Omental fat pad (tissue), 4 donors: ENCODE measurements around the gene ZNF521. TPM values are rescaled to one million over a fixed set of nuclear protein-coding genes. Genes with fewer than 3 reads are reported as not detected.

Source experiments
- ATAC-seq: fragments of 150-250 bp; one replicate; pipeline ENCODE4 v1.9.1; 2016; ENCODE audit warnings: mild to moderate bottlenecking, moderate library complexity; ENCODE audit not compliant: low FRiP score
- DNase-seq: peaks from one replicate; pipeline ENCODE4 v3.0.0-alpha.2; 2019; ENCODE audit warnings: low spot score
- CTCF ChIP-seq, 3 donors: fragments of 450-650 bp; IDR thresholded peaks; one replicate each; pipeline ENCODE4 v1.5.1; 2016 to 2017; ENCODE audit warnings: antibody characterized with exemption in 3 of 3, mild to moderate bottlenecking in 3 of 3, moderate library complexity in 2 of 3
- total RNA-seq, 4 donors: library from RNA; depleted of rRNA; stranded (reverse); fragments of >200 nt; gene quantifications; one replicate each; pipeline ENCODE4 v1.1.0, GENCODE V29; 2016

The ZNF521 gene
- total RNA-seq, 4 donors from 2014 or later = 15.0 to 79.9 (median 28.1) TPM

- no peak for DNase-seq
- no peak for TF ChIP-seq CTCF (IDR thresholded peaks at IDR 0.05)
- no peak for ATAC-seq
Measured at GRCh38 chr18:25262920-25263319, 89.0 kb downstream of the ZNF521 start.

- TF ChIP-seq CTCF (IDR thresholded peaks at IDR 0.05) = no peak
- DNase-seq (no peak), ATAC-seq (no peak)
Measured at GRCh38 chr18:25261768-25262167, 90.2 kb downstream of the ZNF521 start.

- no peak for TF ChIP-seq CTCF (IDR thresholded peaks at IDR 0.05)
- no peak for DNase-seq
Measured at GRCh38 chr18:25256439-25256838, 95.5 kb downstream of the ZNF521 start.

GRCh38 chr18:25253779-25254178, 98.2 kb downstream of the ZNF521 start:
- no peak for DNase-seq
- ATAC-seq = no peak
- TF ChIP-seq CTCF (IDR thresholded peaks at IDR 0.05) = no peak

More at GRCh38 chr18:25256439-25256838, 95.5 kb downstream of the ZNF521 start:
- ATAC-seq = no peak

GRCh38 chr18:25253136-25253535, 98.8 kb downstream of the ZNF521 start:
- peak; percentile 43 for ATAC-seq
- no peak for TF ChIP-seq CTCF (IDR thresholded peaks at IDR 0.05)
- DNase-seq = no peak

DNA sequence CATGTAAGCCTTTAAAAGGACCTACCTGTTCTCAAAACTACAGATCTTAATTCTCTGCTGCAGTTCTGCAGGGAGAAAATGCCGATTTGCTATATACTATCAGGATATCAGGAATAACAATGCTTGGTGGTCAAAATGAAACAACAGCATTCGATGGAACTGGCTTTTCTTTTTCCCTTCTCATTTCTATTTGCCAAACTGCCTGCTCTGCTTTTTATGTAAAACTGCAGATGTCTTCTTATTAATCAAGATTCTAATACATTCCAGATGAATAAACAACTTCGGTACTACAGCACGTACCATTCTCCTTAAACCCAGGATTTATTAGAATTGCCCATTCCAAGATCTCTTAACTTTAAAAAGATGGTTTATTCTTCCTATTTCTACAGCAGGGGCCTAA, 100.9 kb downstream of the ZNF521 start:
- no peak for TF ChIP-seq CTCF (IDR thresholded peaks at IDR 0.05)
- DNase-seq = no peak
- ATAC-seq = no peak

DNA sequence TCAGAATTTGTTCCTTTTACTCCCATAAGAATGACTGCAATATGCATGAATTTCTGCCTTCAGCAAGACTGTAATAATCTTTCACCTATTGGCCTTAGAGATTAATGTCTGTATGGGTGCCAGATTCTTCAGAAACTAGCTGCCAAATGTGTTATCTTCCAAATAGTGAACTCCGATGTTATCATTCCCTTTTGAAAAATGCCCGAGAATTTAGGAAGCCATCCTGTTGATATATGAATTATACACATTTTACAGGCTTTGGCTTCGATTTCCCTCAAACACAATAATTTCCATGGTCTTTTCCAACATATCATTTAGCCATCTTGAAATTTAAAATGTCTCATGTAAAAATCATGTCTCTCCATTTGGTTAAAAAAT, 101.5 kb downstream of the ZNF521 start:
- no peak for TF ChIP-seq CTCF (IDR thresholded peaks at IDR 0.05)
- no peak for DNase-seq
- ATAC-seq = no peak
